HG02763 (cell line): Measurements from ENCODE around the gene SUGP1.
A peak's percentile ranks its signal among the peaks of the same experiment; 100 is the strongest.
"Not testable (repeated sequence)": the region's sequence is repeated elsewhere in the genome, so short reads cannot be mapped to it uniquely, and the experiment has no call there.

Experiments used
- ATAC-seq: cut with Tn5 transposase; IDR thresholded peaks from one replicate; pipeline ENCODE4 v1.9.1; 2021; ENCODE audit warnings: mild to moderate bottlenecking, moderate library complexity; ENCODE audit not compliant: unreplicated experiment

Gene SUGP1

DNA sequence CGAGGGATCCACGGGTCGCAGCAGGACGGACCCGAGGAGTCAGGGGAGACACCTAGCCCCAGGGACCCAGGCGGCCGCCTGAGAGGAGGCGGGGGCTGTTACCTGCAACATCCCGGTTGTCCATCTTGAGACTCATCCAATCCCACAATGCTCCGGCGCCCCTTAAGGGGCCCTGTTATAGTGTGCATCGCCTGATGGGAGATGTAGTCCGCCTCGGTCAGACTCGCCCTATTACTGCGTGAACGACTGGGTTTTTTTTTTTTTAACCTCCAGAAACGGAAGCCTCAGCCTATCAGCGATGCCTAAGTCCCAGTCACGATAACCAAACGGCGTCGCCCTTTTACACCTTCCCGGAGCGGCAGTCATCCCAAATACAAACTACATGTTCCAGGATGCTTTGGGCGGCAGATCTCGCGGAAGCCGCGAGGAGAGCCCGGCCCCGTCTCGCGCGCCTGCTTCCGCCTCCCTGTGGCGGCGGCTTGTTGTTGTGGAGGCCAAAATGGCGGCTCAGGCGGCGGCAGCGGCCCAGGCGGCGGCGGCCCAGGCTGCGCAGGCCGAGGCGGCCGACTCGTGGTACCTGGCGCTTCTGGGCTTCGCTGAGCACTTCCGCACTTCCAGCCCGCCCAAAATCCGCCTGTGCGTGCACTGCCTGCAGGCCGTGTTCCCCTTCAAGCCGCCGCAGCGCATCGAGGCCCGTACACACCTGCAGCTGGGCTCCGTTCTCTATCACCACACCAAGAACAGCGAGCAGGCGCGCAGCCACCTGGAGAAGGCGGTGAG, at the start of gene SUGP1, which contains the start of gene MAU2:
SUGP1 (minus strand) TSS at position 149 of the 780 bp plus-strand sequence; CDS start at position 136, 13 bp downstream.
MAU2 (plus strand) TSS at position 469 of the 780 bp plus-strand sequence; CDS start at position 500, 31 bp downstream.
- peak; percentile 88 for ATAC-seq

DNA sequence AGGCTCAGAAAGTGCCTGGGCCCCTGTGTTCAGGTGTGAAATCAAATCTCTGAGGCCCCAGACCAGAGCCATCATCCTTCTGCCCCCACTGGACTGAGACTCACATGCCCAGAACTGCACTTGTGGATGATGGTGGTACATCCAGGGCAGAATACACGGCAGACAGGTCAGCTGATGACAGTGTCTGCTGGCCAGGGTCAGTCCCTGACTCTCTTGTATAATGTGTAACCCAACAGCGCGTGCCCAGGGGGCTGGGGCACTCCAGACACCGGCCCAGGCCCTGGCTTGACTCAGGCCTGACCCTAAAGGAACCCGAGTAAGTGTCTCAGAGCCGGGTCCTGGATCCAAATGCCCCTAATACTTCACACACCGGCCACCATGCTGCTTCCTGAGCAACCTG, 47.8 kb upstream of the SUGP1 start:
- no peak for ATAC-seq

- ATAC-seq = no peak
Measured at GRCh38 chr19:19366434-19367396, 46.4 kb upstream of the SUGP1 start.

DNA sequence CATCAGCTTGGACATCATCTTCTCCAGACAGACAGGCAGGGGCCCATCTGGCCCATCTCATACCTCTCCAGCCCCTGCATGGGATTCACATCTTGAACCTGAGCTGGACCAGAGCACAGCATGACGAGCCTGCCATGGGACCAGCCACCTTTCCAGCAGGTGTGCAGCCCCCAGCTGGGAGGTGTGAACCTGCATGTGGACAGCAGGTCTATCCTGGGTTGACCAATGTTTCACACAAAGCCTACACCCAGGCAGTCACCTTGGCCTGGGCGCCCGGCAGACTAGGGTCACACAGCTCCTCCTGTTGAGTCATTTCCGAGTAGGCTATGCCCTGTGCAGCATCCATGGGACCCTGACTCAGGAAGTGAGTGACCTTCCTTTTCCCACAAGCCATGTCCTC, 41.8 kb upstream of the SUGP1 start:
- ATAC-seq = no peak

- peak; percentile 64 for ATAC-seq
Measured at GRCh38 chr19:19361075-19361594, 40.8 kb upstream of the SUGP1 start.

DNA sequence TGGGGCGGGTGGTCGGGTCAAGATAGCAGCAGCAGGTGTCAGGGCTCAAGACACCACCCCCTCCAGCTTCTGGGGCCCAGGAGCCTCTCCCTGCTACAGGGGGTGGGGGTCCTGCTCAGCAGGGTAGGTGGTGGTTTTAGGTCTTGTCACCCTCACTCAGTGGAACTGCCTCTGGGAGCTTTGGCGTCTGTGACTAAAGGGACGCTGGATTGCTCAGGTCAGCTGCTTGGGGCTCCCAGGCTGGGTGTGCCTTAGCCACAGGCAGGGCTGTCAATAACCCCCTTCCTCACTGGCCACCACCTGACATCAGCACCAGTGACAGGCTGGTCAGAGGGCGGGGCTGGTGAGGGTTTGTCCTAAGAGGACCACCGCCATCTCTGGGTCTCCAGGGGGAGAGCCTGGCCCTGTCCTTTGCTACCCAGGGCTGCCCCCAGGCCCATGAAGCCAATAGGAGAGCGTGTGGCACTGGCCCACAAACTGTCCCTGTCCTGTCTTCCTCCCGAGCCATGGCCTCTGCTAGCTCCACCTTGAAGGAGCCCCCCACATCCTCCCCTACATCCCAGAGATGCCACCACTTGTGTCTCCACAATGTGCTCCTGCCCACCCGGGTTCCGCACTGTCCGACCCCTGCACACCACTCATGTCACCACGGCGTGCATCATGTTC, 36.7 kb upstream of the SUGP1 start:
- no peak for ATAC-seq

- ATAC-seq = no peak
Measured at GRCh38 chr19:19356500-19356899, 36.2 kb upstream of the SUGP1 start.

- no peak for ATAC-seq
Measured at GRCh38 chr19:19355606-19356139, 35.4 kb upstream of the SUGP1 start.

DNA sequence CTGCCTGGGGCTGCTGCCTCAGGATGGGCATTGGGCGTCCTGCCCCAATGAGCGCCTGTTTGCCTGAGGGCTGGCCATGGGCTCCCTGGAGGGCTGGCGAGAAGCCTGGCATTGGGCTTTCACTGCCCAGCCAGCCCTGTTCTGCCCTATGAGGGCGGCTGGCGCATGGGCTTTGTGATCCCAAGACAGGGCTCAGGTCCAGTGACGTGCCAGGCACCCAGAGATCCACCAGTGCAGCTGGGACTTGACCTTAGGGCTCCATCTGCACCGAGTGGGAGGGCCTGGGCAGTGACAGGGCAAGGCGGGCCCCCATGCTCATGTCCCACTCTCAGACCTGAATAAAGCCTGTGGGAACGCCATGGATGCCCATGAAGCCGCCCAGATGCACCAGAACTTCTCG, 34.6 kb upstream of the SUGP1 start:
- no peak for ATAC-seq

DNA sequence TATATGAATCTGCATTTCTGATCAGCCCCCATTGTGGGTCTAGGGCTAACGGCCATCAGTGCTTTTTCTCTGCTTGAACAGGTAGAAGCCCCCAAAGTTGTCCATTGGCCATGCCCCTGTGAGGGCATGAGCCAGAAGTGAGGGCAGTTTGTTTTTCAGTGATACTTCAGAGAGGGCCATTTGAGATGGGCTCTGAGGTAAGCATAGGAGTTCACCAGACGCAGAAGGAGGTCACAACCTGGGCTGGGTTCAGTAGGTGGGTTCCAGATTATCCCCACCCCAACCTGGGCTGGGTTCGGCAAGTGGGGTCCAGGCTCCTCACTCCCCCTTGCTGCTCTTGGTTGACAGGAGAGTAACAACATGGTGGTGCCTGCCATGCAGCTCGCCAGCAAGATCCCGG, 33.7 kb upstream of the SUGP1 start:
- ATAC-seq = no peak

- no peak for ATAC-seq
Measured at GRCh38 chr19:19352823-19353222, 32.5 kb upstream of the SUGP1 start.

- not testable (repeated sequence) for ATAC-seq
Measured at GRCh38 chr19:19350756-19351155, 30.4 kb upstream of the SUGP1 start.

- ATAC-seq = no peak
Measured at GRCh38 chr19:19349365-19349764, 29.1 kb upstream of the SUGP1 start.

GRCh38 chr19:19348266-19348665, 28.0 kb upstream of the SUGP1 start:
- ATAC-seq = no peak

DNA sequence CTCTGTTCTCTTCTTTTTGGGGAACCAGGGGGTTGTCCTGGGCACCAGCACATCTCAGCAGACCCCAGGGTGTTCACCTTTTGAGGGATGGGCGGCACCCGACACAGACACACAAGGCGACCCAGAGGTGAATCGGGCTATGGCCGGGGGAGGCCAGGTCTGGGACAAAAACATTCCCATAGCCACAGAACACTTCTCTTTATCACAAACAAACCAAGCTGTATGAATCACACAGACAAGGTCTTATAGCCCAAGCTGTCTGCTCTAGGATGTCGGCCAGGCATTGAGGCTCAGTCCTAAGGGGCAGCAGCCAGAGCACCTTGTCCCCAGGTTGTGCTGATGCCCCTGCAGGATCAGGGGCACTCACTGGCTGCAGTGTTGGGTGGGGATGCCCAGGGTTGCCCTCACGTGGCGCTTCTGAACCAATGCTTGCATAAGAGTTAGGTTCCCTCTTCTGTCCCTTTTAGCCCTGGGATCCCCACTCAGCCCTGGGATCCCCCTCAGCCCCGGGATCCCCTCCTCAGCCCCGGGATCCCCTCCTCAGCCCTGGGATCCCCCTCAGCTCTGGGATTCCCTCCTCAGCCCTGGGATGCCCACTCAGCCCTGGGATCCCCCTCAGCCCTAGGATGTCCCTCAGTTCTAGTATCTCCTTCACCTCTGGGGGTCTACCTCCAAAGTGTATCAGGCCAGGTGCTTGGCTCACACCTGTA, 27.2 kb upstream of the SUGP1 start:
- no peak for ATAC-seq

DNA sequence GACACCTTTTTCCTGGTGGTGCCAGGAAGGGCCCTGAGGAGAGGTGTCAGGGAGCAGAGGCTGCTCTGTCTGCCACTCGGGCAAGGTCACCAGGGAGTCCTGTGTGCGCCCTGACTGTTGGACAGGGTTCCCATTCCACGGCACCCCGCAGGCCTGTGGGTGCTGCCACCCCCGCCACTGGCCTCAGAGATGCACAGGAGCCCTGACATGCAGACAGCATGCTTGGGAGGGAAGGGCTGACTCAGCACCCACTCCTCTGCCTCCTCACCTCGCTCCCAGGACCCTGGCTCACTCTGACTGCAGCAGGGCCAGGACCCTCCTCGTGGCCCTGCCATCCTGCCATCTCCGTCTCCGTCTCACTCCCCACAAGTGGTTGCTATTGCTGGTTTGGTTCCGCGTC, 25.7 kb upstream of the SUGP1 start:
- no peak for ATAC-seq

- no peak for ATAC-seq
Measured at GRCh38 chr19:19345232-19345631, 24.9 kb upstream of the SUGP1 start.

GRCh38 chr19:19343762-19344161, 23.5 kb upstream of the SUGP1 start:
- no peak for ATAC-seq

DNA sequence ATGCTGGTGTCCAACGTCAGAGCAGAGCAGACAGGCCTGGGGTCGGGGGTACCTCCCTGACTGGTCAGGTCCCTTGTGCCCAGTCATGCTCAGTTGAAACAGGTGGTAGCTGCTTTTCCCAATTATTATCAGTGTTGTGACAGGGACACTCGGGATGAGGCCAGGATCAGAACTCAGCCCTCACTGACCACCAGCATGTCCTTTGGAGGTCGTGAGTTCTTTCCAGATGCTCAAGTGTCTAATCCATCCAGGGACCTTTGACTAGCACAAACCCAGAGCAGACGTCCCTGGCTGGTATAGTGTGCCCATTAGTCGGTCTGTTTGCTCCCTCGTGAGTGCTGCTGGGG, 22.7 kb upstream of the SUGP1 start:
- ATAC-seq = no peak
